Colonic mucosa (tissue), 4 donors: ENCODE results near the gene MDFIC2. TPM values are rescaled to one million over a fixed set of nuclear protein-coding genes. Genes with fewer than 3 reads are reported as not detected.

Experiments
- DNase-seq: peaks from one replicate; pipeline ENCODE4 v3.0.0-alpha.2; 2020
- H3K27ac ChIP-seq: fragments of 200-600 bp; one replicate; pipeline ENCODE4 v1.8.0; 2021
- H3K27me3 ChIP-seq: fragments of 200-600 bp; one replicate; pipeline ENCODE4 v1.8.0; 2021
- H3K36me3 ChIP-seq: fragments of 200-600 bp; one replicate; pipeline ENCODE4 v1.8.0; 2021
- H3K4me1 ChIP-seq: fragments of 200-600 bp; one replicate; pipeline ENCODE4 v1.8.0; 2021; ENCODE audit warnings: mild to moderate bottlenecking
- H3K4me3 ChIP-seq: fragments of 200-600 bp; one replicate; pipeline ENCODE4 v1.8.0; 2021
- H3K9ac ChIP-seq, 2 donors: one replicate each; pipeline ENCODE4 v1.7.0; 2013; ENCODE audit warnings: control low read depth in 2 of 2, low read depth in 2 of 2, low read length in 2 of 2
- H3K9me3 ChIP-seq: fragments of 200-600 bp; one replicate; pipeline ENCODE4 v1.8.0; 2021
- CTCF ChIP-seq: fragments of 200-600 bp; IDR thresholded peaks from one replicate; pipeline ENCODE4 v1.8.0; 2022; ENCODE audit warnings: antibody characterized with exemption, mild to moderate bottlenecking
- intact Hi-C: fragments of 100-400 bp; cut with DNase I; formaldehyde crosslinking; loops from one replicate; pipeline ENCODE4 v1.14.1; 2022
- total RNA-seq, 2 donors: library from RNA; stranded (reverse); fragmentation: NEBNext Ultra II Directional in 1 of 2; extraction: Animal tissue kit (Norgen Biotek cat#: 25700) in 1 of 2; gene quantifications; one replicate each; pipeline ENCODE4 v1.2.1, GENCODE V29; 2021
- donor health status: healthy.
- donor health status: DM: no; HTN: no; CAD: no.
- donor health status: DM: no; HTN: no; CAD: no.

Gene MDFIC2
- total RNA-seq, 2 donors from 2014 or later: not detected

- intact Hi-C loops: no loop called here
- TF ChIP-seq CTCF: no peak
- Histone ChIP-seq H3K9ac (no peak overlapping the region), H3K27me3 (no peaks in the 10 kb centered on the region), H3K36me3 (no peaks in the 10 kb centered on the region), H3K27ac (no peak overlapping the region), H3K4me3 (no peak overlapping the region), H3K4me1 (no peaks in the 10 kb centered on the region), H3K9me3 (no peaks in the 10 kb centered on the region)
- DNase-seq: no peak
These were observed 51.2 kb downstream of the MDFIC2 start for GRCh38 chr3:70261283-70261682.

- Histone ChIP-seq H3K27me3 (no peaks in the 10 kb centered on the region), H3K4me1 (no peaks in the 10 kb centered on the region), H3K9me3 (no peaks in the 10 kb centered on the region), H3K4me3 (no peak overlapping the region), H3K9ac (no peak overlapping the region), H3K36me3 (no peaks in the 10 kb centered on the region), H3K27ac (no peak overlapping the region)
- DNase-seq: no peak
- no peak for TF ChIP-seq CTCF
- intact Hi-C loops: no loop called here
These were observed 55.9 kb downstream of the MDFIC2 start for GRCh38 chr3:70256566-70256965.

GRCh38 chr3:70250492-70250891, 61.9 kb downstream of the MDFIC2 start:
- no peaks in the 10 kb centered on the region for H3K4me1 ChIP-seq
- no peaks in the 10 kb centered on the region for H3K36me3 ChIP-seq
- no peak overlapping the region for H3K27ac ChIP-seq
- no peak overlapping the region for H3K9ac ChIP-seq
- H3K9me3 ChIP-seq: no peaks in the 10 kb centered on the region
- no peak for DNase-seq
- no peak overlapping the region for H3K4me3 ChIP-seq
- no peaks in the 10 kb centered on the region for H3K27me3 ChIP-seq
- TF ChIP-seq CTCF: no peak
- intact Hi-C loops: no loop called here

GRCh38 chr3:70249509-70250160, 62.8 kb downstream of the MDFIC2 start:
- Histone ChIP-seq H3K36me3 (no peaks in the 10 kb centered on the region), H3K4me1 (no peaks in the 10 kb centered on the region), H3K9me3 (no peaks in the 10 kb centered on the region), H3K9ac (no peak overlapping the region), H3K27me3 (no peaks in the 10 kb centered on the region), H3K4me3 (no peak overlapping the region), H3K27ac (no peak overlapping the region)
- intact Hi-C loops: no loop called here
- no peak for DNase-seq
- TF ChIP-seq CTCF: no peak

GRCh38 chr3:70248856-70249255, 63.6 kb downstream of the MDFIC2 start:
- TF ChIP-seq CTCF: no peak
- H3K27me3 ChIP-seq: no peaks in the 10 kb centered on the region
- no peak overlapping the region for H3K27ac ChIP-seq
- no peaks in the 10 kb centered on the region for H3K36me3 ChIP-seq
- H3K4me1 ChIP-seq: no peaks in the 10 kb centered on the region
- H3K9me3 ChIP-seq: no peaks in the 10 kb centered on the region
- no peak overlapping the region for H3K4me3 ChIP-seq
- H3K9ac ChIP-seq: no peak overlapping the region
- no peak for DNase-seq
- intact Hi-C loops: no loop called here
